Subcutaneous abdominal adipose tissue (tissue), 5 donors: ENCODE results near the gene HTT.

Source experiments
- H3K27ac ChIP-seq: one replicate; pipeline ENCODE4 v1.7.0; 2013; ENCODE audit warnings: low read depth, mild to moderate bottlenecking, inconsistent platforms, low read length, moderate library complexity
- H3K27me3 ChIP-seq, 5 donors: one replicate each; pipeline ENCODE4 v1.7.0; 2013; ENCODE audit warnings: low read length in 5 of 5, inconsistent platforms in 1 of 5; ENCODE audit not compliant: control insufficient read depth in 5 of 5, insufficient read depth in 4 of 5
- H3K36me3 ChIP-seq, 5 donors: one replicate each; pipeline ENCODE4 v1.7.0; 2013; ENCODE audit warnings: low read length in 5 of 5; ENCODE audit not compliant: control insufficient read depth in 5 of 5, insufficient read depth in 5 of 5
- H3K4me1 ChIP-seq, 5 donors: one replicate each; pipeline ENCODE4 v1.7.0; 2013; ENCODE audit warnings: low read length in 5 of 5, mild to moderate bottlenecking in 3 of 5, moderate library complexity in 1 of 5; ENCODE audit not compliant: control insufficient read depth in 5 of 5, insufficient read depth in 5 of 5
- H3K4me3 ChIP-seq, 5 donors: one replicate each; pipeline ENCODE4 v1.7.0; 2013; ENCODE audit warnings: low read length in 5 of 5, low read depth in 1 of 5
- H3K9ac ChIP-seq, 5 donors: one replicate each; pipeline ENCODE4 v1.7.0; 2013; ENCODE audit warnings: low read length in 5 of 5, mild to moderate bottlenecking in 4 of 5, moderate library complexity in 3 of 5
- H3K9me3 ChIP-seq, 5 donors: one replicate each; pipeline ENCODE4 v1.7.0; 2013; ENCODE audit warnings: low read length in 5 of 5; ENCODE audit not compliant: control insufficient read depth in 5 of 5
- donor health status: healthy.
- donor health status: healthy.
- donor health status: healthy.
- donor health status: healthy.
- donor health status: healthy.

HTT gene

GRCh38 chr4:3074078-3074845 is at the start of gene HTT, which contains the start of gene HTT-AS:
TSS of gene HTT (plus strand) at chr4:3074681. CDS start at chr4:3074826, 145 bp downstream.
TSS of gene HTT-AS (minus strand) at chr4:3074538.
- Histone ChIP-seq H3K9me3 (no peaks in the 10 kb centered on the region), H3K36me3 (no peaks in the 10 kb centered on the region), H3K27me3 (no peaks in the 10 kb centered on the region), H3K4me3 (peak within 1 kb of the TSS; percentile 77 to 96 (median 89)), H3K4me1 (peaks cover 0 to 32% (median 21%) of the 10 kb centered on the region in 5 donors), H3K9ac (peak within 1 kb of the TSS in 4 of 5 donors; percentile 83 to 97 (median 90)), H3K27ac (peak within 1 kb of the TSS; percentile 89)

- Histone ChIP-seq H3K9me3 (peaks cover 0 to 7% (median 0%) of the 10 kb centered on the region in 5 donors), H3K4me3 (no peak overlapping the region), H3K36me3 (no peaks in the 10 kb centered on the region), H3K9ac (no peak overlapping the region), H3K27ac (no peak overlapping the region), H3K4me1 (no peaks in the 10 kb centered on the region), H3K27me3 (no peaks in the 10 kb centered on the region)
Observed at GRCh38 chr4:3025881-3026280, 48.6 kb upstream of the HTT start.

- H3K27me3 ChIP-seq = no peaks in the 10 kb centered on the region
- peaks cover 0 to 7% (median 0%) of the 10 kb centered on the region in 5 donors for H3K9me3 ChIP-seq
Observed at GRCh38 chr4:3026540-3026939, 47.9 kb upstream of the HTT start.

GRCh38 chr4:3029464-3029863 is 45.0 kb upstream of the HTT start:
- Histone ChIP-seq H3K4me3 (no peak overlapping the region), H3K36me3 (no peaks in the 10 kb centered on the region), H3K27me3 (no peaks in the 10 kb centered on the region), H3K4me1 (no peaks in the 10 kb centered on the region), H3K9me3 (no peaks in the 10 kb centered on the region), H3K9ac (no peak overlapping the region), H3K27ac (no peak overlapping the region)

More at GRCh38 chr4:3026540-3026939, 47.9 kb upstream of the HTT start:
- Histone ChIP-seq H3K4me1 (no peaks in the 10 kb centered on the region), H3K27ac (no peak overlapping the region), H3K36me3 (no peaks in the 10 kb centered on the region), H3K9ac (no peak overlapping the region), H3K4me3 (no peak overlapping the region)

DNA sequence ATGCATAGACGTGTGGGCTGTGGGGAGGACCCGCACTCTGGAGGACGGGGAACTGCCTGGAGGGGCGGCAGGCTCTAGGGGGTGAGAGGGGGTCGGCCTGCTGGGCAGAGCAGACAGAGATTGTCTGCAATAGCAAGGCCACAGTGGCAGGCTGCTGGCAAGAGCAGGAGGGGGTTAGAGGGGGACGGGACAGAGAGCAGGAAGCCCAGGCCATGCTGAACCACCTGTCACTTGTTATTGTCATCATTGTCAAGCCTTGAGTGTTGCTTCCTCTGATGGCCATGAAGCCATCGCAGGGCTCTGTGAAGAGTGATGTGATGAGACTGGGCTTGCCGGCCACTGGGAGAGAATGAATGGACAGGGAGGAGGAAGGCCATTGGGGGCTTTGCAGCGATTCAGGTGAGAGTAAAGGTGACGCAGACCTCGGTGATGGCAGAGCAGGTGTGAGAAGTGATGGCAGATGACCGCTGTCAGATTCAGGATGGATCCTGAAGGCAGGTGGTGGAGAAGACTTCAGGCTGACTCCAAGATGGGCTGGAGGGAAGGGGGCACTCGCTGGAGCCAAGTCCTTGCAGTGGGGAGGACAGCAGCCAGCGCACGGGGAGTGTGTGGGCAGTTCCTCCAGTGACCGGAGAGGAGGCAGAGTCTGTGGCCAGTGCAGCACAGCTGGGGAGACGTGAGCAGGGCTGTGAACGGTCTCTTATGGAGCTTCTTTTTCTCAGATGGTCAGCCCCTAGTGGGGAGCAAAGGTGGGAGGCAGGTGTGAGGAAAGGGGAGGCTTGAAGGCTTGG is 43.7 kb upstream of the HTT start:
- Histone ChIP-seq H3K9me3 (no peaks in the 10 kb centered on the region), H3K4me3 (no peak overlapping the region), H3K27me3 (no peaks in the 10 kb centered on the region), H3K27ac (no peak overlapping the region), H3K36me3 (no peaks in the 10 kb centered on the region), H3K4me1 (no peaks in the 10 kb centered on the region), H3K9ac (no peak overlapping the region)

DNA sequence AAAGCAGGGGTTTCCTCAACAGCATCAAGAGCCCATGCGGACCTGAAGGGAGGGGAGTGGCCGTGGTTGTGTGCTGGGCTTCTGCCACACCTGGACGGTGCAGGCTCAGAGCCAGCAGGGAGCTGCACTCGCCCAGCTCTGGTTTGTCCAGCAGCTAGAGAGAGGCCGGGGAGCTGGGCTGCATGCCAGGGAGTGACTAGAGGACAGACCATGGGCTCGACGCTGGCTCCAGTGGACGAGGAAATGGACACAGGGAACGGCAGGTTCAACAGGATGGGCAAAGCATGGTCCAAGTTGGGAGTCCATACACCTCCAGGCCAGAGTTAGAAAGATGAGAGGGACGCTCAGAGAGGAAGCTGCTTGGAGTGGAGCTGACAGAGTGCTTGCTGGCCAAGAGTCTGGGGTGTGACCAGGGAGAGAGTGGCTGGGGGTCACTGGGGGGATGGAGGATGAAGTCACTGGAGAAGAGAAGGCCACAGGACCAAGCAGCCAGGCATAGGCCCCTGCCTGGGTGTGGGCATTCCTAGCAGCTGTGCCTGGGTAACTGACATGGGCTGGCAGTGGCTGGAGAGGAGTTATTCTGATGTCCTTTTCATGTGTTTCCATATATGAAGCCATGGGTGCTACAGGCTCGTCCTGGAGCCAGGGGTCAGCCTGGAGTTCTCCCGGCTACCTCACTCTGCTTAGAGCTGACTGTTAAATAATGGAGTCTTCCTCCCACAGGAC is 43.0 kb upstream of the HTT start:
- Histone ChIP-seq H3K9me3 (no peaks in the 10 kb centered on the region), H3K27ac (no peak overlapping the region), H3K9ac (no peak overlapping the region), H3K27me3 (no peaks in the 10 kb centered on the region), H3K36me3 (no peaks in the 10 kb centered on the region), H3K4me1 (no peaks in the 10 kb centered on the region), H3K4me3 (no peak overlapping the region)

- Histone ChIP-seq H3K4me3 (no peak overlapping the region), H3K27ac (no peak overlapping the region), H3K36me3 (no peaks in the 10 kb centered on the region), H3K9ac (no peak overlapping the region), H3K4me1 (peaks cover 2 to 19% (median 13%) of the 10 kb centered on the region in 5 donors), H3K9me3 (no peaks in the 10 kb centered on the region), H3K27me3 (no peaks in the 10 kb centered on the region)
Observed at GRCh38 chr4:3034231-3034630, 40.2 kb upstream of the HTT start.

DNA sequence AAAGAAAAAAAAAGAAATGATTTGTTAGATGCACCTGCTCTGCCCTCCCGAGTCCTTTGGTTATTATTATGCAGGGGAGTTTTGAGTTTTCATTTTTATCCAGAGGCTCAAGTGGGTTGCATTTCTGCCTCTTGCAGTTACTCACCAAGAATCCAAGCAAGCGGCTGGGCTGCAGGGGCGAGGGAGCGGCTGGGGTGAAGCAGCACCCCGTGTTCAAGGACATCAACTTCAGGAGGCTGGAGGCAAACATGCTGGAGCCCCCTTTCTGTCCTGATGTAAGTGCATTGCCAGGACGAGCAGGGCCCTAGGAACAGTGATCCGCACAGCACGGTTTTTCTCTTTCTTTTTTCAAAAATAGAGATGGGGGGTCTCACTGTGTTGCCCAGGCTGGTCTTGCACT is 39.2 kb upstream of the HTT start:
- H3K4me3 ChIP-seq = no peak overlapping the region
- H3K36me3 ChIP-seq = no peaks in the 10 kb centered on the region
- H3K27ac ChIP-seq = no peak overlapping the region
- no peaks in the 10 kb centered on the region for H3K27me3 ChIP-seq
- no peak overlapping the region for H3K9ac ChIP-seq
- peaks cover 2 to 19% (median 13%) of the 10 kb centered on the region in 5 donors for H3K4me1 ChIP-seq
- no peaks in the 10 kb centered on the region for H3K9me3 ChIP-seq

DNA sequence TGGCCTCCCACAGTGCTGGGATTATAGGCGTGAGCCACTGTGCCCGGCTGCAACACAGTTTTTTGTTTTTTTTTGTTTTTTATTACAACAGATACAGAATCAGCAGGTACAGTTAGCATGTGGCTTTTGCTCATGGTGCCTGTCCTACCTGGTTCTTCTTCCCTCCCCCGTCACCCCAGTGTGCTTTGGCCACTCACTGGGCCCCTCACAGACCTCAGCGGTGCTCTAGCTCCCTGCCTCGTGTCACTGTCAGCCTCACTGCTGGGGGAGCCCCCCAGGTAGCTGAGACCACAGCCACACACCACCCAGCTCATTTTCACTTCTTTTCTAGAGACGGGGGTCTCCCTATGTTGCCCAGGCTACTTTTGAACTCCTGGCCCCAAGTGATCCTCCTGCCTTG is 38.8 kb upstream of the HTT start:
- peaks cover 2 to 20% (median 13%) of the 10 kb centered on the region in 5 donors for H3K4me1 ChIP-seq
- H3K27me3 ChIP-seq = no peaks in the 10 kb centered on the region
- H3K9ac ChIP-seq = no peak overlapping the region

More for the DNA sequence above, 38.8 kb upstream of the HTT start:
- Histone ChIP-seq H3K36me3 (no peaks in the 10 kb centered on the region), H3K9me3 (no peaks in the 10 kb centered on the region), H3K27ac (no peak overlapping the region), H3K4me3 (no peak overlapping the region)
